NCI-H1930 (cell line): Measurements from ENCODE around the gene TPM2.

Source experiments
- DNase-seq, 2 experiments: peaks; one replicate each; lab custom pipeline; 2025; lab: John Stamatoyannopoulos, UW

Gene TPM2

DNA sequence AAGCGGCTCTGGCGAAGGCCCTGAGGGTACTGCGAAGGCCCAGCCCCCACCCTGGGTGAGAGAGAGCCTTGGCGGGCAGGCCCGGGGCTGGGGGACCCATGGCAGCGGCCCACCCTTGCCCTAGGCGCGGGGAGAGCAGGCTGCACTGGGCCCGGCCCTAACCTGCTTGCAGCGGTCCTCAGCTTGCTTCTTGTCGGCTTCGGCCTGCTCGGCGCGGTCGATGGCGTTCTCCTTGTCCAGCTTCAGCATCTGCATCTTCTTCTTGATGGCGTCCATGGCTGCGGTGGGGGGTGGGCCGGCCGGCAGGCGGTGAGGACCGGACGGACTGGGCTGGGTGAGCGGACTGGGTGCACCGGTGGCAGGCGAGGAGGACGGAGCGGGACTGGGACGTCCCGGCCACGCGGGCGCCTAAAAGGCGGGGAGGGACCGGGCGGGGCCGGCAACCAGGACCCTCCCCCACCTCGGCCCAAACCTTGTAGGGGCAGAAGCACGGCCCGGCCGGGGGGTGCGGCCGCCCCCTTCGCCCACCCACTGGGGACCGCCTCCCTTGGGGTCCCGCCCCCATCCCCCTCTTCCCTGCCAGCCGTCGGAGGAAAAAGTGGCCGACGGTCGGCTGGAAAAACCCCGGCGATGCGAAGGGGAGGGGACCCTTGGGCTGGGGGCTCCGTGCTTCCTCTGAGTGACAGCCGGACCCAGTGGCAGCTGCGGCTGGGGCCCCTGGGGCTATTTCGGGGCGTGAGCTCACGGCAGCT lies at the start of gene TPM2:
Gene TPM2, minus strand, starts transcription at position 384 of the 752 bp plus-strand sequence. Its CDS starts 108 bp downstream, at position 276.
- DNase-seq, result no peak

- DNase-seq, result no peak
Observed at GRCh38 chr9:35738924-35739323, 49.2 kb upstream of the TPM2 start.

DNA sequence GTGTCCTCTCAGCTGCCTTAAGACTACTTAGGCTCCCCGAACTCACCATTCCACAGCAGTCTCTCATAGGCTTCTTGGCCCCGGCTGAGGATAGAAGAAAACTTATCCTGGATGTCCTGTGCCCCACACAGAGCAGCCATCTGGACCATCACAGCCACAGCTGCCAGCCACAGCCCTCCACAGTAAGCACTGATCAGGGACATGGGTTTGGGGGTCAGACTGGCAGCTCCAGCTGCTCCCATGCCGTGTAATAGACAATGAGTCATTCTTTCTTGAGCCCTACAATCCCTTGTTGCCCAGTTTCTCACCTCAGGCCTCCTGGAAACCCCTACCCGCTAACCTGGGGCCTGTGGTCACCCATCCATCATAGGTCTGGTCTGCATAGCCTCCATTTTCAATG lies 48.5 kb upstream of the TPM2 start:
- no peak for DNase-seq

DNA sequence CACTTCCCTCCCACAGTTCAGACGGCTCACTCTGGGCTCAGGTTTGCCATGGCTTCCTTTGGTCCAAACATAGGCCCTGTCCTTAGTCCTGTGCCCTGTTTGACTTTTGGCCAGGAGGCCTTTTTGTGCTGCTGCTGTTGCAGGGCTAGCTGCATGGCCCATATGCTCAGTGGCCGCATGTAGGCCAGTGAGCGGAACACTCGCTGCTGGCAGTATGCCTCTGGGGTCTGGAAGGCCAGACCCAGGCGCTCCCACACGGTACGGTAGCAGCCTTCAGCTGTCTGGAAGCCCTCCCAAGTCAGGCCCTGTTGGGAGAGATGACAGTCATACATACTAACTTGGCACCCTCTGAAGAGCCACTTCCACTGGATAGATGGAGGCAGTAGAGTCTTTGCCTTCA lies 47.4 kb upstream of the TPM2 start:
- no peak for DNase-seq

GRCh38 chr9:35736201-35736633 lies 46.5 kb upstream of the TPM2 start:
- DNase-seq, result peak; percentile 45 to 46

- no peak for DNase-seq
Observed at GRCh38 chr9:35734096-35734495, 44.4 kb upstream of the TPM2 start.

DNA sequence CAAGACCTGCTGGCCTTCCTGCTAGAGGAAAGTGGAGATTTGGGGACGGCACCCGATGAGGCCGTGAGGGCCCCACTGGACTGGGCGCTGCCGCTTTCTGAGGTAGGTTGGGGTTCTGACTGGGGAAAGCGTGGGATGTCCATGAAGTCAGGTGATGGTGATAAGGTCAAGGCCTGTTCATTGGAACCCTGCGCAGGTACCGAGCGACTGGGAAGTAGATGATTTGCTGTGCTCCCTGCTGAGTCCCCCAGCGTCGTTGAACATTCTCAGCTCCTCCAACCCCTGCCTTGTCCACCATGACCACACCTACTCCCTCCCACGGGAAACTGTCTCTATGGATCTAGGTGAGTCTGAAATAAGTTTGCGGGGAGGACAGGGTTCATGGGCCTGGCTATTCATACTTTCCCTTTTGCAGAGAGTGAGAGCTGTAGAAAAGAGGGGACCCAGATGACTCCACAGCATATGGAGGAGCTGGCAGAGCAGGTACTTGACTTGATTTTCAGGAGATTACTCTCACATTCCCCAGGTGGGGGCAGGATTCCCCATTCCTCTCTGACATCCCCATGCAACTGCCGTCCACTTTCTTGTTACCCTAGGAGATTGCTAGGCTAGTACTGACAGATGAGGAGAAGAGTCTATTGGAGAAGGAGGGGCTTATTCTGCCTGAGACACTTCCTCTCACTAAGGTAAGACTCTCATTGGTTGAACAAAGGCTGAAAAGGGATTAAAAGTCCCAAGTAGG lies 43.2 kb upstream of the TPM2 start:
- peak; percentile 4 to 38 for DNase-seq

DNA sequence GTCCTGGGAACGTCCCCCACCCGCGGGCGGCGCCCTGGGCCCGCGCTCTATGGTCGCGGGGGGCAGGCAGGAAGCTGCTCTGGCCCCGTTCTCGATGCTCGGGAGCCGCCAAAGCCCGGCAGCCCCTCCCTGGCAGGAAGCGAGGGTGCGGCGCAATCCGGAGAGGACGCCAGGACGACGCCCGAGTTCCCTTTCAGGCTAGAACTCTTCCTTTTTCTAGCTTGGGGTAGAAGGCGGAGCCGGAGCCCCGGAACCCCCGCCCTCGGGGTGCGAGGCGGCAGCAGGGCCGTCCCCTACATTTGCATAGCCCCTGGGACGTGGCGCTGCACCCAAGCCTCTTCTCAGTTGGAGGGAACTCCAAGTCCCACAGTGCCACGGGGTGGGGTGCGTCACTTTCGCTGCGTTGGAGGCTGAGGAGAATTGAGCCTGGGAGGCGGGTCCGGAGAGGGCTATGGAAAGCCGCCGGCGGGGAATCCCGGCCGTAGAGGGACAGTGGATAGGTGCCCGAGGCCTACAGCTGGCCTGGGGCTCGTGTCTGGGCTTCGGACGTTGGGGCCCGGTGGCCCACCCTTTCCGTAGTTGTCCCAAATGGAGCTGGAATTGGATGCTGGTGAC lies 42.6 kb upstream of the TPM2 start, which contains the start of the genes CREB3 and TLN1:
Gene CREB3, plus strand, starts transcription at position 482 of the 615 bp plus-strand sequence. Its CDS starts 107 bp downstream, at position 589.
Gene TLN1, minus strand, starts transcription at position 11 of the 615 bp plus-strand sequence. CDS start 6,501 bp downstream, outside the sequence.
- DNase-seq, result peak; percentile 100

- no peak for DNase-seq
Observed at GRCh38 chr9:35731415-35732184, 41.9 kb upstream of the TPM2 start.

DNA sequence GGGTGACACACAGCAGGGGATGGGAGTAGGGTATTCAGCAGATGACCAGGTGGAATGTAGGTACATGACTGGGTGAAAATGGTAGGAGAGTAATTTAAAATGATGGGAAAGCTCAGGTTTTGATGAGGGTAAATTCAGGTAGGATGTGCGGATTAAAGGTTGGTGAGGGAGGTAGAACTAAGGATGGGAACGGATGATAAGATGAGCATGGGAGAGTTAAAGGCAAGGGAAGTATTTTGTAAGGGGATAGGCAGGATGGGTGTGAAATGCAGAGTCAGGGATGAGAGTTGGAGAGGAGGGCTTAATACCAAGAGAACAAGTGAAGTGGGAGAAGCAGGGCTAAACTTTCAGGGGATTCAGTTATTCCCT lies 40.7 kb upstream of the TPM2 start:
- no peak for DNase-seq

GRCh38 chr9:35729700-35730485 lies 40.2 kb upstream of the TPM2 start:
- DNase-seq, result no peak

DNA sequence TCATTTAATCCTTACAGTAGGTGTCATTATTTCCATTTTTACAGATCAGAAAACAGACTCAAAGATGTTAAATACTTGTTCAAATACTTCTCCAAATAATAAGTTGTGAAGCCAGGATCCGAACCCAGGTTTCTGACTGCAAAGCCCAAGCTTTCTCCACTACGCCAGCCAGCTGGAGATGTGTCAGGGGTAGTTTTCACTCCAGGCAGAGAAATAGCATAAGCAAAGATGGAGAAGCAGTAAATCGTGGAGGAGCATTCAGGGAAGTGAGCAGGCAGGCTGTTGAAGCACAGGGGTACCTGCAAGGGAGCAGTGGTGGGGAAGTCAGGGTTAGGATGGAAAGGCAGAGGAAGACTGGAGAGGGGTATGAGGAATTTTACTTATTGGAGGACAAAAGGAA lies 39.4 kb upstream of the TPM2 start:
- DNase-seq, result no peak

- DNase-seq, result no peak
Observed at GRCh38 chr9:35728041-35728971, 38.6 kb upstream of the TPM2 start.

- no peak for DNase-seq
Observed at GRCh38 chr9:35727676-35728040, 37.9 kb upstream of the TPM2 start.

DNA sequence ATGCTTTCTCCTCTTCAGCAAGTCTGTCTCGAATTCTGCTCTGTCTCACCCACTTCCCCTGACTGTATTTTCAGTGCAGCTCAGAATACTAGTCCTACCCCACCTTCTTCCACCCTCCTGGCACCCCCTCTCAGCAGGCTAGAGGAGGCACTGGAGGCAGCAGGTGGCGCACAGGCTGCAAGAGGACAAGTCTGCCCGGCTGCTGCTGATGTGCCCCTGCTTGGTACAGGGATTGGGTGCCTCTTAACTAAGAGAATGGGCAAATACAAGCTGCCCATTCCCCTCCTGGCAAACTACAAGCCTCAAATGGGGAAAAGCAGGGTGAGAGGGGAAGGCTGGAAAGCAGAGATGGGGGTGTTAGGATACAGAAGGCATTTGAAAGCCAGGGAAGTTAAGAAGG lies 37.2 kb upstream of the TPM2 start:
- no peak for DNase-seq

- no peak for DNase-seq
Observed at GRCh38 chr9:35725362-35725761, 35.6 kb upstream of the TPM2 start.

GRCh38 chr9:35723908-35724307 lies 34.2 kb upstream of the TPM2 start:
- DNase-seq, result no peak

DNA sequence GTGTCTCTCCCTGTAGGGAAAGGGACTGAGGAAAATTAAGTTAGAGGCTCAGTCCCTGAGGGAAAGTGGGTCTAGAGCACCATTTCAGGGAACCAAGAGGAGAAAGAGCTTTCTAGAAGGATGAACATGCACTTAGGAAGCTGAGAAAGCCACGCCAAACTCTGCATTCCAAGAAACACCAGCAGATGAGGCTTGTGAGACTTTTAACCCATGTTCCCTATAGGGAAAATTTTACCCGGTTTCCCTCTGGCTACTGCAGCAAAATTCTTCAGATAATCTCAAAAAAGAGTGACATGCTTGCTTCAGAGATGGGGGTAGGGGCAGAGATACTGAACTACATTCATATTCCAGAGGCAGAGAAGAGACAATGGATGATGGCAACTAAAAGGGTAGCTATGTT lies 33.7 kb upstream of the TPM2 start:
- DNase-seq, result no peak

DNA sequence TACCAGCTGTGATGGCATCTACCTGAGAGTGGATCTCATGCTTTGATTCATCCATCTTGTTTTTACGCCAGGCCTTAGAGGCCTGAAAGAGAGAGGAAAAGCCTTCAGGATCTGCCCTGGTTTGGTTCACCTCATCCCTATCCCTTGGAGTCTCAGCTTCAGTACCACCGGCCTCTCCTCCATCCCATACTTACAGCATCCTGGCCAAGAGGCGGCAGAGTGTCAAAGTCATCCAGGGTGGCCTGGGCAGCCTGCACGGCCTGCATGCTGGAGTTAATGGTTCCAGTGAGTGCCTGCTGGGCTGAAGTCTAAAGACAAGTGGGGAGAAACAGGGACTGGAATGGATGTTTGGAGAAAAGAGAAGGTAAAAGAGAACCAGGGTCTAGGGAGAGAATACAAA lies 29.8 kb upstream of the TPM2 start:
- DNase-seq, result no peak
